ENCODE data around the gene LIN37.
"Not testable (repeated sequence)": the region's sequence is repeated elsewhere in the genome, so short reads cannot be mapped to it uniquely, and the experiment has no call there.

Gene LIN37

GRCh38 chr19:35753634-35754369 is 5.4 kb downstream of the LIN37 start:
- no peak for DNase-seq (ENCODE audit: low spot score)

GRCh38 chr19:35754370-35755130 is 6.2 kb downstream of the LIN37 start:
- DNase-seq (ENCODE audit: low spot score) = no peak

DNA sequence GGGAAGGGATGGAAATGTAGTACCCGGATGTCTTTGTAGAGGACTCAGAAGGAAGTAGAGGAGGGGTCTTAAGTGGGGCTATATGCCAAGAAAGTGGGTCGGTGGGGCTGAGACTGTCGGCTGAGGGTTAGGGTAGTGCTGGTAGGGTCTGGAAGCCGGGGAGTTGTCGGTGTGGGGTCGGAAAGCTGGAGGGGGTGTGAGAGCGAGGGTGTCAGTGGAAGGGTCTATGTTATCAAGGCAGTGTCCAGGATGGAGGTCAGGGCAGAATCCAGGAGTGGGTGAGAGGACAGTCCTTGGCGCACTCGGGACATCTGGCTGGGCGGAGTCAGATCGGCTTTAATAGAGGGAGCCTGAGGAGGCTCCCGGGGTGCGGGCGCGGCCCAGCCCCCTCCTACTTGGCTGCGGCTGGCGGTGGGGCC is 6.8 kb downstream of the LIN37 start:
- no peak for DNase-seq (ENCODE audit: low spot score)

GRCh38 chr19:35755550-35756376 is 7.4 kb downstream of the LIN37 start:
- peak; percentile 53 for DNase-seq (ENCODE audit: low spot score)

DNA sequence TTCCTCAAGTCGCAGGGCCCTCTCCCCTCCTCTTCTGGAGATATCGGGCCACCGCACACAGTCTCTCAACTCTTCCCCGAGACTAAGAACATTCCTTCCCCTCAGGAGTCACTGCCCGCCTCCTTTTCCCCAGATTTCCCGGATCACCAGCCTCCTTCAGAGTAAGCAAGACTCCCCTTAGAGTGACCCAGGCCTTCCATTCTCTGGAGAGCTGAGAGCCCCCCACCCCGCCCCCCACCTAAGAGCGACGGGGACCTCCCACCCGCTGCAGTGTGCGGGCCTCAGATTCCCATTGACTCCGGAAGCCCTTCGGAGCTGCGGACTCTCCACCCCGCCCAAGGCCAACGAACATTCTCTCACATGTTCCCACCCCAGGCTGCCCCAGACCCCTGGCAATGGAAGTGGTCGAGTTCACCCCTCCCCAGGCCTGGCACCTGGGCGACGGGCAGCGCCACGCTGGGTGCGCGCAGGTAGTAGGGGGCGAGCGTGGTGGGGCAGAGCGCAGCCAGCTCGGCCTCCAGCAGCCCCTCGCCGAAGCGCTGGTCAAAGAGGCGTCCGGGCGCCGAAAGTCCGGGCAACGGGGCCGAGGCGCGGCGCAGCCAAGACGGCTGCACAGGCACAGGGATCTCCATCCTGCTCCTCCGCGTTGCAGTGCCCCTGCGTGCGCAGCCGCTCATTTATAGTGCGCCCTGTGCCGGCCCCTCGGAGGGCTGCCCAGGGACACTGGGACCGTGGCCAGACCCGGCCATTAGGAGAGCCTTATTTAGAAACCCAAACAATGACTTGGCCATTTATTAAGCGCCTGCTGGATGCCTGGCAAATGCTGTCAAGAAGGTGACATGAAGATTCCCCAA is 8.2 kb downstream of the LIN37 start, which contains the start of gene HSPB6:
TSS of gene HSPB6 (minus strand) at position 653 of the 854 bp plus-strand sequence. CDS start at position 632, 21 bp downstream.
- no peak for DNase-seq (ENCODE audit: low spot score)

DNA sequence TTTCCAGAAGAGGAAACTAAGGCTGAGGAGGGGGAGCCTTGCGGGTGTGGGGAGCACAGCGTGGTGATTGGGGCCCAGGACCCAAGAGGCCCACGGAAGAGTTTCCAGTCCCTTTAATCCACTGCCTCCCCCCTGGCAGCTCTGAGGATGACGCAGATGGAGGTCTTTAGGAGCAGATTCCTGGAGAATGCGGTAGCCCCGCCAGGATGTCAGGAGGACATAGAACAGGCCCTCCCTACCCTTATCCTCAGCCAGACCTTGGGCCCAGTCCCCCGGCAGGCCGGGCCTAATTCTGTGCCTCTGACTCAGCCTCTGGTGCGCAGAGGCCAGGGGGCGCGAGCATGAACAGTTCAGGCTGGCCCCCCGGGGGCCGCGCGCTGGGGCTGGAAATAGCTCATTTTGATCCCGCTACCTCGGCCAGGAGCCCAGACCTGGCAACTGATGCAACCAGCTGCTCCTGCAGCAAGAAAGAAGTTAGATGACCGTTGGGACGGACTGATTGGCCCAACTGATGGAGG is 8.9 kb downstream of the LIN37 start:
- DNase-seq (ENCODE audit: low spot score) = no peak

DNA sequence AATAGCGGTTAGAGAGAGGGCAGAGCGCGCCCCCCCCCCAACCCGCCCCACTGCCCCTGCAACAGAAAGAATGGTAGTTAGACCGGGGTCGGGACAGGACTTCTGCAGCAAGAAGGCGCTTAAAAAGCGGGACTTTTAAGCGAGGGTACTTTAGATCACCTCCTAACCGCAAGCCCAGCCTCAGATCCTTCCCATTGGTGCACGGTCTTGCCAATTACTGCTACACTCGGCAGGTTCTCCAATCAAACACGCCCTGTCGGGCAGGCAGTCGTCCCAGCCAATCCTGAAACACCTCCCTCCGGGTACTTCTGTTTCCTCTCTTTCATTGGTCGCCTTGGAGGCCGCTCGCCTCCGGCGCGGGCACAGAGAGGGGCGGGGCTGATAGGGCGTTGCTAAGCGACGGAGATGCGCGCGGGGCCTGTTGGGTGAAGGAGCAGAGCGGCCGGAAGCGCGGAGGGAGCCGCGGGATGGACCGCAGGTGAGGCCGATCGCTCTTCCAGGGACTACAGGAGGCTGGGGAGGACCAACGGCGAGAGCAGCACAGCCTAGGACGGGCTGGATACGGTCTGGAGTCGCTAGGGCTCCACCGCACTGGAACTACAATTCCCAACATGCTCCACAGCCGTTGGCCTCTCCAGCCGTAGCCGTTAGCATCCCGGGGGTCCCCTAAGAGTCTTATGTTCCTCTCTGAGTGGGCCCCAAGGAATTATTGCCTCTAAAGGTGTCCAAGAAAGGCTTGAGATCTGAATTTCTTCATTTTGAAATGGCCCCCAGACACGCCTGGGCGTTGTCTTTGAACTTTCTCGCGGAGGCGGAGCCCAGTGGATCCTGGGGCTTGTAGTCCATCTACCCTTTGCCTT is 9.6 kb downstream of the LIN37 start, which contains the start of gene PROSER3:
TSS of gene PROSER3 (plus strand) at position 428 of the 860 bp plus-strand sequence. CDS start at position 468, 40 bp downstream.
- peak; percentile 99 for DNase-seq (ENCODE audit: low spot score)

- DNase-seq (ENCODE audit: low spot score) = no peak
These were observed 11.3 kb downstream of the LIN37 start for GRCh38 chr19:35759697-35760096.

- DNase-seq (ENCODE audit: low spot score) = no peak
These were observed 12.5 kb downstream of the LIN37 start for GRCh38 chr19:35760711-35761349.

- no peak for DNase-seq (ENCODE audit: low spot score)
These were observed 16.3 kb downstream of the LIN37 start for GRCh38 chr19:35764432-35765315.

DNA sequence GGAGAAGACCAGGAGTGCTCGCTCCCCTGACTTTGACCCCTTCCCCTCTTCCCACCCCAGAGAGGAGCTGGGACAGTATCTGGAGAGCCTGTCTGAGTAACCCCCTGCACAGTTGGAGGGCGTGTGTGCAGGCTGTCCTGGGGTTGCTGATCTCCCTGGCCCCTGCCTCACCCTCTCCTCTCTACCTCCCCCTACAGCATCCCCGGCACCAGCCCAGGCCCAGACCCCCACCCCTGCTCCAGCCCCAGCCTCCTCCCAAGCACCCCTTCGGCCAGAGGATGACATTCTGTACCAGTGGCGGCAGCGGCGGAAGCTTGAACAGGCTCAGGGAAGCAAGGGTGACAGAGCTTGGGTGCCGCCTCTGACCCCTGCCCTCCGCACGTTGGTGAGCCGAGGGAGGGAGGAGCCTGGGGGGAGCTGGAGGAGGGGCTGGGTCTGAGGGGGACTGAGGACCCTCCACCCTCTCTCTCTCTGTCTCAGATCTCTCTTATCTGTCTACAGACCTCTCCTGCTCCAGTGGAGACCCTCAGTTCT is 18.3 kb downstream of the LIN37 start:
- DNase-seq (ENCODE audit: low spot score) = no peak

GRCh38 chr19:35767288-35768081 is 19.1 kb downstream of the LIN37 start:
- DNase-seq (ENCODE audit: low spot score) = no peak

DNA sequence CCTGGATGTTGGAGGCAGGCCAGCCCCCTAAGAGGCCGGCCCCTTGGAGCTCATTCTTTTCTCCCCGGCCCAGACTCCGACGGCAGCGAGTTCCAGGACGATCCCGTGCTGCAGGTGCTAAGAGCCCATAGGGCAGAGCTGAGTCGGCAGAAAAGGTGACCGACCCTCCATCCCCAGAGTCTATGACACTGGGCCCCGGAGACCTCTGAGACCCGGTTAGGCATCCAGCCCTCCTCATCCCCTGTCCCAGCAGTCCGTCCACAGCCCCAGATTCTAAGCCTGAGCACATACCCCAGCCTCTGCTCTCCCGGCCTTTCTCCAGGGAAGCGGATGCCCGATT is 19.7 kb downstream of the LIN37 start:
- no peak for DNase-seq (ENCODE audit: low spot score)

DNA sequence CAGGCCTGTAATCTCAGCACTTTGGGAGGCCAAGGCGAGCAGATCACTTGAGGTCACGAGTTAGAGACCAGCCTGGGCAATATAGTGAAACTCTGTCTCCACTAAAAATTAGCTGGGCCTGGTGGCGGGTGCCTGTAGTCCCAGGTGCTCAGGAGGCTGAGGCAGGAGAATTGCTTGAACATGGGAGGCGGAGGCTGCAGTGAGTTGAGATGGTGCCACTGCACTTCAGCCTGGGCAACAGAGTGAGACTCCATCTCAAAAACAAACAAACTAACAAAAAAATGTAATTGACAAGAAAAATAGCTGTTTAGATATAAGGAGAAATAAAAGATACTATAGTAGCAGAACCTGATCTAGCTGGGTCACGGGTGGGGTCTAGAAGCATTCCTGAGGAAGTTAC is 24.0 kb downstream of the LIN37 start:
- DNase-seq (ENCODE audit: low spot score) = not testable (repeated sequence)

- DNase-seq (ENCODE audit: low spot score) = no peak
These were observed 24.8 kb downstream of the LIN37 start for GRCh38 chr19:35773020-35773806.

GRCh38 chr19:35774274-35775045 is 26.1 kb downstream of the LIN37 start:
- no peak for DNase-seq (ENCODE audit: low spot score)

Data from CD4-positive, alpha-beta T cell treated with Interleukin-6 at 100 ng/mL for 8 hours (primary cell).